Activated naive CD4-positive, alpha-beta T cell treated with anti-CD3 and anti-CD28 coated beads, Interleukin-2, amount 50 U/mL, for 16 hours (primary cell): ENCODE measurements around the gene USP6NL.

ENCODE experiments used
- DNase-seq: peaks from one replicate; pipeline ENCODE4 v3.0.0-alpha.2; 2020

USP6NL gene

GRCh38 chr10:11404901-11405300 lies 206.5 kb downstream of the USP6NL start:
- no peak for DNase-seq
